ENCODE measurements around the gene CD248. TPM values are rescaled to one million over a fixed set of nuclear protein-coding genes. Genes with fewer than 3 reads are reported as not detected.

The CD248 gene
- total and polyA plus RNA-seq, 2 experiments from 2014 or later, result 2.4 to 3.8 TPM

GRCh38 chr11:66345316-66345649, 28.4 kb upstream of the CD248 start:
- Histone ChIP-seq H2AFZ (no peak overlapping the region), H3K36me3 (ENCODE audit: insufficient read depth) (no peaks in the 10 kb centered on the region; the same call in 1 of the 2 replicates), H3K4me1 (ENCODE audit: insufficient read depth) (peaks cover 15% of the 10 kb centered on the region), H3K4me2 (peak overlapping the region; percentile 98), H4K20me1 (replicated peaks; ENCODE audit: insufficient read depth) (0 out of 2 replicates have a peak, but pooled peaks cover 3% of the 10 kb centered on the region), H3K27ac (ENCODE audit: low read depth) (no peak overlapping the region), H3K9me2 (ENCODE audit: insufficient read depth) (no peaks in the 10 kb centered on the region), H3K79me2 (replicated peaks; ENCODE audit: insufficient read depth) (peaks cover 14% of the 10 kb centered on the region), H3K4me3 (peak overlapping the region; percentile 99), H3K27me3 (ENCODE audit: insufficient read depth) (peaks cover 8% of the 10 kb centered on the region; the same call in 1 of the 2 replicates), H3F3A (replicated peaks; ENCODE audit: low read depth) (peaks cover 26% of the 10 kb centered on the region)
- H3K27me3 Mint-ChIP-seq (ENCODE audit: insufficient read depth, low read depth, poor library complexity), result peaks cover 30% of the 10 kb centered on the region
- H3K27ac Mint-ChIP-seq, result peak overlapping the region; percentile 72
- ATAC-seq, result peak; percentile 2; the same call in 2 of the 3 replicates
- DNase-seq (ENCODE audit: low spot score), result no peak
- H3K9me3 Mint-ChIP-seq, result peaks cover 5% of the 10 kb centered on the region; the same call in 2 of the 3 replicates
- H3K4me3 Mint-ChIP-seq, result peak overlapping the region; percentile 96
- TF ChIP-seq NANOG (IDR thresholded peaks at IDR 0.05; ENCODE audit: borderline replicate concordance) (no peak), ZNF462 (CRISPR knock-in tag; IDR thresholded peaks at IDR 0.05) (no peak), STAT1 (IDR thresholded peaks at IDR 0.05; ENCODE audit: unreplicated experiment) (no peak), JUNB (IDR thresholded peaks at IDR 0.05; ENCODE audit: unreplicated experiment) (no peak), ZNF331 (CRISPR knock-in tag; IDR thresholded peaks at IDR 0.05; ENCODE audit: low read depth) (no peak), POLR2AphosphoS5 (IDR thresholded peaks at IDR 0.05; ENCODE audit: low read depth) (no peak), EZH2phosphoT487 (IDR thresholded peaks at IDR 0.05; ENCODE audit: unreplicated experiment) (no peak), CTCF (conservative IDR thresholded peaks at IDR 0.05; ENCODE audit: low read depth in 2 of 2) (no peak), ZNF114 (CRISPR knock-in tag; IDR thresholded peaks at IDR 0.05) (no peak), EZH2 (IDR thresholded peaks at IDR 0.05; ENCODE audit: low read depth, unreplicated experiment) (no peak), CREB1 (CRISPR knock-in tag; IDR thresholded peaks at IDR 0.05; ENCODE audit: low read depth) (no peak), ETS1 (IDR thresholded peaks at IDR 0.05) (no peak)
- peaks cover 24% of the 10 kb centered on the region for H3K36me3 Mint-ChIP-seq (ENCODE audit: low read depth)
- peaks cover 30% of the 10 kb centered on the region for H3K4me1 Mint-ChIP-seq
